ENCODE measurements around the gene MAML2. TPM values are rescaled to one million over a fixed set of nuclear protein-coding genes. Genes with fewer than 3 reads are reported as not detected.

Gene MAML2
- total and polyA plus RNA-seq, 2 of the 8 experiments (the other 6 are each of a cell fraction or from before 2014, with no cell fraction given): 3.8 to 6.6 TPM

GRCh38 chr11:96177146-96177545 lies 165.8 kb downstream of the MAML2 start (continued):
- TF ChIP-seq CHD7 (IDR thresholded peaks at IDR 0.05; ENCODE audit: insufficient replicate concordance, low read length) (no peak), TAF7 (optimal IDR thresholded peaks at IDR 0.05; ENCODE audit: borderline replicate concordance, low read depth, low read length) (no peak), ATF2 (IDR thresholded peaks at IDR 0.05; ENCODE audit: low read length) (no peak), SUZ12 (IDR thresholded peaks at IDR 0.05; ENCODE audit: low read length) (no peak), YY1 (IDR thresholded peaks at IDR 0.05; ENCODE audit: low read depth, low read length) (no peak), JUN (IDR thresholded peaks at IDR 0.05; ENCODE audit: low read depth, low read length) (no peak), CTBP2 (IDR thresholded peaks at IDR 0.05; ENCODE audit: borderline replicate concordance, insufficient read depth, insufficient read length, low read length) (no peak), KDM4A (IDR thresholded peaks at IDR 0.05; ENCODE audit: low read depth, low read length, severe bottlenecking) (no peak), KDM5A (IDR thresholded peaks at IDR 0.05; ENCODE audit: low read length) (no peak), RXRA (IDR thresholded peaks at IDR 0.05; ENCODE audit: insufficient read depth, low read depth, low read length) (no peak)
